NCI-H187 treated with DMSO at 0.1 percent for 48 hours (cell line): ENCODE measurements around the gene BUD31.
"Not testable (repeated sequence)": the region's sequence is repeated elsewhere in the genome, so short reads cannot be mapped to it uniquely, and the experiment has no call there.

ENCODE experiments used
- DNase-seq: peaks from one replicate; lab custom pipeline; 2025; lab: John Stamatoyannopoulos, UW

The BUD31 gene

GRCh38 chr7:99380823-99381663 lies 27.7 kb upstream of the BUD31 start:
- no peak for DNase-seq

GRCh38 chr7:99381664-99382075 lies 27.1 kb upstream of the BUD31 start:
- no peak for DNase-seq

GRCh38 chr7:99383203-99383602 lies 25.6 kb upstream of the BUD31 start:
- no peak for DNase-seq

GRCh38 chr7:99383791-99384370 lies 24.9 kb upstream of the BUD31 start:
- DNase-seq = no peak

- no peak for DNase-seq
Measured at GRCh38 chr7:99384523-99384922, 24.2 kb upstream of the BUD31 start.

GRCh38 chr7:99385564-99385963 lies 23.2 kb upstream of the BUD31 start:
- no peak for DNase-seq

GRCh38 chr7:99386584-99387238 lies 22.1 kb upstream of the BUD31 start:
- no peak for DNase-seq

GRCh38 chr7:99387239-99387635 lies 21.5 kb upstream of the BUD31 start:
- not testable (repeated sequence) for DNase-seq

- DNase-seq = no peak
Measured at GRCh38 chr7:99387912-99388311, 20.9 kb upstream of the BUD31 start.

- no peak for DNase-seq
Measured at GRCh38 chr7:99389772-99390171, 19.0 kb upstream of the BUD31 start.

GRCh38 chr7:99390941-99391602 lies 17.7 kb upstream of the BUD31 start:
- DNase-seq = no peak

GRCh38 chr7:99392046-99392445 lies 16.7 kb upstream of the BUD31 start:
- no peak for DNase-seq

- peak; percentile 54 for DNase-seq
Measured at GRCh38 chr7:99392659-99393354, 16.0 kb upstream of the BUD31 start.

- no peak for DNase-seq
Measured at GRCh38 chr7:99393355-99394187, 15.2 kb upstream of the BUD31 start.

GRCh38 chr7:99394188-99394502 lies 14.6 kb upstream of the BUD31 start:
- no peak for DNase-seq

- DNase-seq = no peak
Measured at GRCh38 chr7:99395616-99396327, 13.0 kb upstream of the BUD31 start.

GRCh38 chr7:99396418-99397296 lies 12.1 kb upstream of the BUD31 start:
- no peak for DNase-seq

- DNase-seq = no peak
Measured at GRCh38 chr7:99397297-99397983, 11.3 kb upstream of the BUD31 start.

- no peak for DNase-seq
Measured at GRCh38 chr7:99398891-99399445, 9.8 kb upstream of the BUD31 start.
